Mesenchymal stem cell (in vitro differentiated cells and primary cell): ENCODE measurements around the gene SPTY2D1.

Source experiments
- DNase-seq: peaks from one replicate; pipeline ENCODE4 v3.0.0-alpha.2; 2013
- H2AFZ ChIP-seq: one replicate; pipeline ENCODE4 v1.6.1; 2013; ENCODE audit warnings: low read depth, mild to moderate bottlenecking, control low read depth, inconsistent platforms, low read length, moderate library complexity
- H2AK5ac ChIP-seq: 2 replicates; pipeline ENCODE4 v1.6.1; 2013; ENCODE audit warnings: low read length, moderate library complexity, mild to moderate bottlenecking, inconsistent platforms; ENCODE audit not compliant: severe bottlenecking
- H2BK120ac ChIP-seq: one replicate; pipeline ENCODE4 v1.6.1; 2013; ENCODE audit warnings: low read depth, mild to moderate bottlenecking, inconsistent platforms, low read length, moderate library complexity
- H2BK12ac ChIP-seq, 2 experiments: one replicate each; pipeline ENCODE4 v1.6.1; 2013; ENCODE audit warnings: inconsistent platforms in 2 of 2, low read length in 2 of 2, mild to moderate bottlenecking in 2 of 2, moderate library complexity in 2 of 2, control low read depth in 1 of 2
- H2BK15ac ChIP-seq: one replicate; pipeline ENCODE4 v1.6.1; 2013; ENCODE audit warnings: mild to moderate bottlenecking, low read depth, inconsistent platforms; ENCODE audit not compliant: poor library complexity, severe bottlenecking
- H2BK5ac ChIP-seq: 2 replicates; pipeline ENCODE4 v1.6.1; 2013; ENCODE audit warnings: low read depth, mild to moderate bottlenecking, low read length, control low read depth, inconsistent platforms; ENCODE audit not compliant: poor library complexity, severe bottlenecking
- H3K14ac ChIP-seq, 2 experiments: one replicate each; pipeline ENCODE4 v1.6.1; 2013; ENCODE audit warnings: inconsistent platforms in 2 of 2, low read length in 2 of 2, control low read depth in 1 of 2, mild to moderate bottlenecking in 1 of 2, moderate library complexity in 1 of 2
- H3K18ac ChIP-seq, 2 experiments: one replicate each; pipeline ENCODE4 v1.6.1; 2013; ENCODE audit warnings: inconsistent platforms in 2 of 2, low read length in 2 of 2, control low read depth in 1 of 2, low read depth in 1 of 2, mild to moderate bottlenecking in 1 of 2
- H3K23ac ChIP-seq, 2 experiments: one replicate each; pipeline ENCODE4 v1.6.1; 2013; ENCODE audit warnings: inconsistent platforms in 2 of 2, low read length in 2 of 2, mild to moderate bottlenecking in 2 of 2, moderate library complexity in 2 of 2, control low read depth in 1 of 2
- H3K27ac ChIP-seq: 2 replicates; pipeline ENCODE4 v1.5.1; 2013; ENCODE audit warnings: mild to moderate bottlenecking, moderate library complexity, low read length, control low read depth, inconsistent platforms; ENCODE audit not compliant: poor library complexity, severe bottlenecking
- H3K27me3 ChIP-seq, 2 experiments: 2 replicates each; pipeline versions ENCODE4 v1.6.1 to v1.7.0; 2013; ENCODE audit warnings: low read length in 2 of 2, mild to moderate bottlenecking in 2 of 2, moderate library complexity in 2 of 2, control low read depth in 1 of 2, inconsistent platforms in 1 of 2; ENCODE audit not compliant: control insufficient read depth in 1 of 2, insufficient read depth in 1 of 2
- H3K36me3 ChIP-seq, 2 experiments: 2 replicates each; pipeline versions ENCODE4 v1.6.1 to v1.7.0; 2013; ENCODE audit warnings: low read length in 2 of 2, control low read depth in 1 of 2, inconsistent platforms in 1 of 2, low read depth in 1 of 2, mild to moderate bottlenecking in 1 of 2; ENCODE audit not compliant: insufficient read depth in 2 of 2, control insufficient read depth in 1 of 2
- H3K4ac ChIP-seq, 2 experiments: one replicate each; pipeline ENCODE4 v1.6.1; 2013; ENCODE audit warnings: inconsistent platforms in 2 of 2, low read length in 2 of 2, mild to moderate bottlenecking in 2 of 2, moderate library complexity in 2 of 2, control low read depth in 1 of 2, low read depth in 1 of 2
- H3K4me1 ChIP-seq: 2 replicates; pipeline ENCODE4 v1.6.1; 2013; ENCODE audit warnings: low read depth, low read length, control low read depth; ENCODE audit not compliant: control insufficient read depth, insufficient read depth
- H3K4me2 ChIP-seq: 2 replicates; pipeline ENCODE4 v1.6.1; 2013; ENCODE audit warnings: low read length, mild to moderate bottlenecking, inconsistent platforms; ENCODE audit not compliant: poor library complexity, severe bottlenecking
- H3K4me3 ChIP-seq, 2 experiments: 2 replicates each; pipeline versions ENCODE4 v1.5.1 to v1.7.0; 2013; ENCODE audit warnings: low read length in 2 of 2, mild to moderate bottlenecking in 2 of 2, control low read depth in 1 of 2, low read depth in 1 of 2; ENCODE audit not compliant: insufficient read depth in 1 of 2
- H3K79me1 ChIP-seq: replicated peaks from 2 replicates; pipeline ENCODE4 v1.6.1; 2013; ENCODE audit warnings: mild to moderate bottlenecking, control low read depth, low read length, inconsistent platforms; ENCODE audit not compliant: poor library complexity, severe bottlenecking
- H3K9ac ChIP-seq: 2 replicates; pipeline ENCODE4 v1.7.0; 2013; ENCODE audit warnings: mild to moderate bottlenecking, low read length, moderate library complexity
- H3K9me3 ChIP-seq: 2 replicates; pipeline ENCODE4 v1.7.0; 2013; ENCODE audit warnings: mild to moderate bottlenecking, low read length; ENCODE audit not compliant: control insufficient read depth
- H4K8ac ChIP-seq: one replicate; pipeline ENCODE4 v1.6.1; 2013; ENCODE audit warnings: inconsistent platforms, mild to moderate bottlenecking, low read length, moderate library complexity
- H4K91ac ChIP-seq: one replicate; pipeline ENCODE4 v1.6.1; 2013; ENCODE audit warnings: mild to moderate bottlenecking, low read length, inconsistent platforms
- WGBS: methylation state at CpG from one replicate; pipeline ENCODE4 v1.1.7; 2013; ENCODE audit warnings: mixed read lengths; 5-methylcytosine and 5-hydroxymethylcytosine counted together

SPTY2D1 gene

DNA sequence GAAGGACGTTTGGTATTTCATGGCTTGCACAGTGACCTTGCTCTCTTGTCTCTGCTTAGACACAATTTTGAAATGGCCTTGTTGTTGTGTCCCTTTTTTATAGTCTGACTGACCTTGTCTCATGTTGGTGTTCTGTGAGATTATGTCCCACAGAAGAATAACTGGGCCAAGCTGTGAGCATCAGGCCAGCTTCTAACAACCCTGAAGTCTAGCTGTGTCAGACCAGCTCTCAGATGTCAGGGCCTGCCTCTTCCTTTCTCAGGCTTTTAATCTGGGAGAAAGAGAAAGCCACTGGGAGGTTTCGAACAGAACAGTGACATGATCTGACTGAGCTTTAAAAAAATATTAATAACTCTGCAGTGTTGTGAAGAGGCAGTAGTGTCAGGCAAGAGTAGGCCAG, 43.6 kb downstream of the SPTY2D1 start:
- Histone ChIP-seq H3K23ac (no peak overlapping the region), H2BK12ac (no peak overlapping the region), H3K4ac (no peak overlapping the region), H3K27ac (no peak overlapping the region), H2AFZ (no peak overlapping the region), H2BK5ac (no peak overlapping the region), H3K4me1 (peaks cover 10% of the 10 kb centered on the region), H2BK15ac (no peak overlapping the region), H3K4me2 (no peak overlapping the region), H3K27me3 (no peaks in the 10 kb centered on the region), H3K79me1 (peaks cover 43% of the 10 kb centered on the region), H3K9me3 (no peaks in the 10 kb centered on the region), H4K91ac (no peak overlapping the region), H3K14ac (no peak overlapping the region), H2BK120ac (no peak overlapping the region), H4K8ac (no peak overlapping the region), H3K36me3 (peaks cover under 1 to 5% of the 10 kb centered on the region in 2 experiments), H2AK5ac (no peak overlapping the region), H3K18ac (no peak overlapping the region), H3K4me3 (peak overlapping the region in 1 of 2 experiments; percentile 30), H3K9ac (peak overlapping the region; percentile 88)
- DNase-seq, result no peak
- WGBS, result 75% methylated on average over 2 of the region's 2 CpGs

- no peak within 1 kb of the TSS for H2BK5ac ChIP-seq
- H3K36me3 ChIP-seq, result peaks cover 0 to 5% of the 10 kb centered on the region in 2 experiments
- peak within 1 kb of the TSS in 1 of 2 experiments; percentile 70 for H3K14ac ChIP-seq
- peak within 1 kb of the TSS; percentile 89 to 96 for H3K4me3 ChIP-seq
- no peaks in the 10 kb centered on the region for H3K9me3 ChIP-seq
- H3K18ac ChIP-seq, result peak within 1 kb of the TSS; percentile 64 to 93
- H2AFZ ChIP-seq, result peak within 1 kb of the TSS; percentile 59
- H3K27ac ChIP-seq, result peak within 1 kb of the TSS; percentile 71
- no peak within 1 kb of the TSS for H2BK15ac ChIP-seq
- under 1% methylated on average over 50 of the region's 50 CpGs for WGBS
- peaks cover 36% of the 10 kb centered on the region for H3K79me1 ChIP-seq
- H3K9ac ChIP-seq, result peak within 1 kb of the TSS; percentile 88
- peak within 1 kb of the TSS; percentile 58 to 65 for H3K4ac ChIP-seq
- peak within 1 kb of the TSS; percentile 95 for H4K8ac ChIP-seq
- H3K27me3 ChIP-seq, result no peaks in the 10 kb centered on the region
- peaks cover 6% of the 10 kb centered on the region for H3K4me1 ChIP-seq
- DNase-seq, result peak; percentile 95
- peak within 1 kb of the TSS; percentile 94 for H3K4me2 ChIP-seq
- peak within 1 kb of the TSS; percentile 9 for H2BK120ac ChIP-seq
- H2BK12ac ChIP-seq, result no peak within 1 kb of the TSS
- H3K23ac ChIP-seq, result no peak within 1 kb of the TSS
- peak within 1 kb of the TSS; percentile 59 for H2AK5ac ChIP-seq
- no peak within 1 kb of the TSS for H4K91ac ChIP-seq
Measured at GRCh38 chr11:18588297-18589252, 45.6 kb downstream of the SPTY2D1 start, which contains the start of gene UEVLD. Gene UEVLD (minus strand): TSS chr11:18588734. CDS start chr11:18588654, 80 bp downstream.

GRCh38 chr11:18581825-18582224, 52.3 kb downstream of the SPTY2D1 start:
- H3K9ac ChIP-seq, result no peak overlapping the region
- no peaks in the 10 kb centered on the region for H3K27me3 ChIP-seq
- H3K4me3 ChIP-seq, result no peak overlapping the region
- H3K36me3 ChIP-seq, result peaks cover 2 to 26% of the 10 kb centered on the region in 2 experiments
- no peak for DNase-seq
- H3K23ac ChIP-seq, result no peak overlapping the region
- no peak overlapping the region for H4K91ac ChIP-seq
- H3K79me1 ChIP-seq, result peaks cover 15% of the 10 kb centered on the region
- H2AFZ ChIP-seq, result no peak overlapping the region
- H3K4me1 ChIP-seq, result peaks cover 1% of the 10 kb centered on the region
- H2BK12ac ChIP-seq, result no peak overlapping the region
- no CpG with 5 or more reads among the region's 1 CpG for WGBS
- H3K4me2 ChIP-seq, result no peak overlapping the region
- no peak overlapping the region for H4K8ac ChIP-seq
- H3K18ac ChIP-seq, result no peak overlapping the region
- no peak overlapping the region for H2AK5ac ChIP-seq
- H3K9me3 ChIP-seq, result no peaks in the 10 kb centered on the region
- no peak overlapping the region for H3K27ac ChIP-seq
- H2BK5ac ChIP-seq, result no peak overlapping the region
- H3K4ac ChIP-seq, result no peak overlapping the region
- no peak overlapping the region for H3K14ac ChIP-seq
- no peak overlapping the region for H2BK120ac ChIP-seq
- H2BK15ac ChIP-seq, result no peak overlapping the region

- peaks cover 1% of the 10 kb centered on the region for H3K4me1 ChIP-seq
- H2BK5ac ChIP-seq, result no peak overlapping the region
- no peak overlapping the region for H2BK15ac ChIP-seq
- H3K79me1 ChIP-seq, result peaks cover 16% of the 10 kb centered on the region
- no peak overlapping the region for H4K91ac ChIP-seq
- H3K14ac ChIP-seq, result no peak overlapping the region
- H3K23ac ChIP-seq, result no peak overlapping the region
- H3K18ac ChIP-seq, result no peak overlapping the region
- H3K9ac ChIP-seq, result no peak overlapping the region
- no peak for DNase-seq
- H3K27ac ChIP-seq, result no peak overlapping the region
- no peak overlapping the region for H4K8ac ChIP-seq
- H3K4me2 ChIP-seq, result no peak overlapping the region
- H3K4ac ChIP-seq, result no peak overlapping the region
- H3K4me3 ChIP-seq, result no peak overlapping the region
- no peak overlapping the region for H2AK5ac ChIP-seq
- no peaks in the 10 kb centered on the region for H3K27me3 ChIP-seq
- no peak overlapping the region for H2BK120ac ChIP-seq
- 100% methylated on average over 1 of the region's 2 CpGs for WGBS
- H2AFZ ChIP-seq, result no peak overlapping the region
- no peaks in the 10 kb centered on the region for H3K9me3 ChIP-seq
- H3K36me3 ChIP-seq, result peaks cover 12 to 36% of the 10 kb centered on the region in 2 experiments
- H2BK12ac ChIP-seq, result no peak overlapping the region
Measured at GRCh38 chr11:18580113-18580766, 53.9 kb downstream of the SPTY2D1 start.
